Liver (tissue), 9 donors: ENCODE measurements around the gene RFX4. TPM values are rescaled to one million over a fixed set of nuclear protein-coding genes. Genes with fewer than 3 reads are reported as not detected.

Experiments used
- DNase-seq: peaks from one replicate; pipeline ENCODE4 v3.0.0-alpha.2; 2017; ENCODE audit warnings: low spot score
- H3K27ac ChIP-seq, 2 donors: one replicate each; pipeline ENCODE4 v1.7.0; 2013; ENCODE audit warnings: inconsistent platforms in 2 of 2, low read length in 2 of 2, control low read depth in 1 of 2, low read depth in 1 of 2, mild to moderate bottlenecking in 1 of 2
- H3K27me3 ChIP-seq, 4 donors: one replicate each; pipeline versions ENCODE4 v1.6.1 to v1.7.0; 2013; ENCODE audit warnings: low read length in 3 of 4, inconsistent platforms in 1 of 4, mild to moderate bottlenecking in 1 of 4, moderate library complexity in 1 of 4; ENCODE audit not compliant: control insufficient read depth in 4 of 4, insufficient read depth in 4 of 4
- H3K36me3 ChIP-seq, 4 donors: one replicate each; pipeline versions ENCODE4 v1.6.1 to v1.7.0; 2013; ENCODE audit warnings: low read length in 3 of 4, mild to moderate bottlenecking in 3 of 4, low read depth in 1 of 4, moderate library complexity in 1 of 4; ENCODE audit not compliant: control insufficient read depth in 4 of 4, insufficient read depth in 3 of 4
- H3K4me1 ChIP-seq, 4 donors: one replicate each; pipeline versions ENCODE4 v1.6.1 to v1.7.0; 2013; ENCODE audit warnings: low read length in 3 of 4, mild to moderate bottlenecking in 3 of 4, moderate library complexity in 1 of 4; ENCODE audit not compliant: control insufficient read depth in 4 of 4, insufficient read depth in 4 of 4
- H3K4me3 ChIP-seq, 3 donors: one replicate each; pipeline versions ENCODE4 v1.6.1 to v1.7.0; 2013; ENCODE audit warnings: low read length in 3 of 3, control low read depth in 1 of 3, low read depth in 1 of 3, mild to moderate bottlenecking in 1 of 3
- H3K9ac ChIP-seq, 2 donors: one replicate each; pipeline ENCODE4 v1.7.0; 2013; ENCODE audit warnings: low read length in 2 of 2, mild to moderate bottlenecking in 2 of 2, moderate library complexity in 2 of 2, control low read depth in 1 of 2, low read depth in 1 of 2
- H3K9me3 ChIP-seq, 4 donors: one replicate each; pipeline versions ENCODE4 v1.6.1 to v1.7.0; 2013; ENCODE audit warnings: low read length in 3 of 4; ENCODE audit not compliant: control insufficient read depth in 4 of 4
- EGR1 ChIP-seq, 2 donors: IDR thresholded peaks; 2 replicates each; pipeline ENCODE4 v1.6.1; 2016 to 2018; ENCODE audit warnings: antibody characterized with exemption in 2 of 2, low read depth in 2 of 2
- FOXA2 ChIP-seq: IDR thresholded peaks from 2 replicates; pipeline ENCODE4 v1.6.1; 2016; ENCODE audit warnings: antibody characterized with exemption
- JUND ChIP-seq, 2 donors: IDR thresholded peaks; 2 replicates each; pipeline ENCODE4 v1.6.1; 2016; ENCODE audit warnings: antibody characterized with exemption in 2 of 2
- NR2F2 ChIP-seq: IDR thresholded peaks from 2 replicates; pipeline ENCODE4 v1.6.1; 2016; ENCODE audit warnings: antibody characterized with exemption
- RAD21 ChIP-seq, 2 donors: IDR thresholded peaks; 2 replicates each; pipeline ENCODE4 v1.6.1; 2016; ENCODE audit warnings: antibody characterized with exemption in 2 of 2, mild to moderate bottlenecking in 2 of 2
- RXRA ChIP-seq, 2 donors: IDR thresholded peaks; 2 replicates each; pipeline ENCODE4 v1.6.1; 2017 to 2018; ENCODE audit warnings: antibody characterized with exemption in 2 of 2, mild to moderate bottlenecking in 1 of 2
- TAF1 ChIP-seq: conservative IDR thresholded peaks from 2 replicates; pipeline ENCODE4 v1.6.1; 2016; ENCODE audit warnings: antibody characterized with exemption, mild to moderate bottlenecking
- YY1 ChIP-seq: IDR thresholded peaks from 2 replicates; pipeline ENCODE4 v1.6.1; 2016; ENCODE audit warnings: antibody characterized with exemption, mild to moderate bottlenecking
- WGBS: extraction: QIAGEN DNeasy Blood & Tissue Kit; methylation state at CpG from one replicate; pipeline ENCODE4 v1.1.7; 2013; 5-methylcytosine and 5-hydroxymethylcytosine counted together
- polyA plus RNA-seq, 2 donors: library from polyadenylated mRNA; stranded (reverse) in 1 of 2; unstranded in 1 of 2; fragments of 200-250 nt in 1 of 2; fragments of >200 nt in 1 of 2; fragmentation: Nextera tagmentation in 1 of 2; extraction: Ambion mirVana in 1 of 2; gene quantifications; one replicate each; pipeline versions ENCODE4 v1.2.1 to v1.2.3, GENCODE V29; 2013 to 2015
- total RNA-seq, 2 donors: library from RNA; depleted of rRNA; stranded (reverse); fragments of >200 nt; gene quantifications; one replicate each; pipeline ENCODE4 v1.2.3, GENCODE V29; 2014
- TF ChIP-seq, protein P1 (sequence below): IDR thresholded peaks from 2 replicates; pipeline ENCODE4 v1.6.1; 2016; ENCODE audit warnings: antibody characterized with exemption, mild to moderate bottlenecking
- TF ChIP-seq, protein P2 (sequence below): IDR thresholded peaks from 2 replicates; pipeline ENCODE4 v1.6.1; 2016; ENCODE audit warnings: antibody characterized with exemption
- TF ChIP-seq, protein P3 (sequence below): IDR thresholded peaks from 2 replicates; pipeline ENCODE4 v1.6.1; 2016; ENCODE audit warnings: antibody characterized with exemption
- donor health status: healthy.
- donor health status: healthy.
- donor health status: healthy.
- donor health status: healthy.
- donor health status: healthy.

Gene RFX4
- total and polyA plus RNA-seq, 4 donors: not detected

DNA sequence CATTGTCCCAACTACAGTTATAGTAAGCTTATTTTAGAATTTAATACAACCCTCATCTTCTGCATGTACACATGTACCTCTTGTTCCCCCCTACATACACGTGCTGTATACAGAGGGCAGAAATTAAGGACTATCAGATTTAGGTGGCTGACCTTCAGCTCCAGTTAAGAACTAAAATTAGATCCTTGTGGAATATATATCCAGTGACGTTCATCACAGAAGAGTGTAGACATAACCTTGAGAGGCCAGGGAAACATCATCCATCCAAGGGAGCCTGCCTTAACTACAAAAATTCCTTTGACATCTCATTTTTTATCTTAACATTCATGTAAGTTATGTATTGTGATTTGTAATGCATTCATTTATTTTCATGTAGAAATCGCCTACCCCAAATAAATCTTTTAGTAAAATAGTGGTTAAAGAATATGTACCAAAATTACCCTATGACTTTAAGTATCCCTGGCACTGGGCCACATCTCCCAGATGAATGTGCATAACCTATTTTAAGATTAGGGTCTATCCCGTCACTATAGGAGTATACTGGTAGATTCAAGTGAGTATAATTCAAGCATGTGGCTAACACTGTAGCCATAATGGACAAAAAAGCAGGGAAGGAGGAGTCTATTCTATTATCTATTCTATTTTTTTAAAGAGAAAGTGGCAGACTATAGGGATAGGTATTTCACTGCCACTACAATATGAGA is 219.2 kb downstream of the RFX4 start:
- no peak for DNase-seq
- Histone ChIP-seq H3K27me3 (no peaks in the 10 kb centered on the region), H3K4me3 (no peak overlapping the region), H3K9me3 (no peaks in the 10 kb centered on the region), H3K4me1 (no peaks in the 10 kb centered on the region), H3K9ac (no peak overlapping the region), H3K36me3 (peaks cover 0 to 5% (median under 1%) of the 10 kb centered on the region in 4 donors), H3K27ac (no peak overlapping the region)
- TF ChIP-seq, protein P1, sequence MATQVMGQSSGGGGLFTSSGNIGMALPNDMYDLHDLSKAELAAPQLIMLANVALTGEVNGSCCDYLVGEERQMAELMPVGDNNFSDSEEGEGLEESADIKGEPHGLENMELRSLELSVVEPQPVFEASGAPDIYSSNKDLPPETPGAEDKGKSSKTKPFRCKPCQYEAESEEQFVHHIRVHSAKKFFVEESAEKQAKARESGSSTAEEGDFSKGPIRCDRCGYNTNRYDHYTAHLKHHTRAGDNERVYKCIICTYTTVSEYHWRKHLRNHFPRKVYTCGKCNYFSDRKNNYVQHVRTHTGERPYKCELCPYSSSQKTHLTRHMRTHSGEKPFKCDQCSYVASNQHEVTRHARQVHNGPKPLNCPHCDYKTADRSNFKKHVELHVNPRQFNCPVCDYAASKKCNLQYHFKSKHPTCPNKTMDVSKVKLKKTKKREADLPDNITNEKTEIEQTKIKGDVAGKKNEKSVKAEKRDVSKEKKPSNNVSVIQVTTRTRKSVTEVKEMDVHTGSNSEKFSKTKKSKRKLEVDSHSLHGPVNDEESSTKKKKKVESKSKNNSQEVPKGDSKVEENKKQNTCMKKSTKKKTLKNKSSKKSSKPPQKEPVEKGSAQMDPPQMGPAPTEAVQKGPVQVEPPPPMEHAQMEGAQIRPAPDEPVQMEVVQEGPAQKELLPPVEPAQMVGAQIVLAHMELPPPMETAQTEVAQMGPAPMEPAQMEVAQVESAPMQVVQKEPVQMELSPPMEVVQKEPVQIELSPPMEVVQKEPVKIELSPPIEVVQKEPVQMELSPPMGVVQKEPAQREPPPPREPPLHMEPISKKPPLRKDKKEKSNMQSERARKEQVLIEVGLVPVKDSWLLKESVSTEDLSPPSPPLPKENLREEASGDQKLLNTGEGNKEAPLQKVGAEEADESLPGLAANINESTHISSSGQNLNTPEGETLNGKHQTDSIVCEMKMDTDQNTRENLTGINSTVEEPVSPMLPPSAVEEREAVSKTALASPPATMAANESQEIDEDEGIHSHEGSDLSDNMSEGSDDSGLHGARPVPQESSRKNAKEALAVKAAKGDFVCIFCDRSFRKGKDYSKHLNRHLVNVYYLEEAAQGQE: no peak
- no peak for TF ChIP-seq EGR1 (IDR thresholded peaks at IDR 0.05; ENCODE audit: low read depth in 2 of 2)
- no peak for TF ChIP-seq FOXA2
- 90% methylated on average over 4 of the region's 4 CpGs for WGBS

DNA sequence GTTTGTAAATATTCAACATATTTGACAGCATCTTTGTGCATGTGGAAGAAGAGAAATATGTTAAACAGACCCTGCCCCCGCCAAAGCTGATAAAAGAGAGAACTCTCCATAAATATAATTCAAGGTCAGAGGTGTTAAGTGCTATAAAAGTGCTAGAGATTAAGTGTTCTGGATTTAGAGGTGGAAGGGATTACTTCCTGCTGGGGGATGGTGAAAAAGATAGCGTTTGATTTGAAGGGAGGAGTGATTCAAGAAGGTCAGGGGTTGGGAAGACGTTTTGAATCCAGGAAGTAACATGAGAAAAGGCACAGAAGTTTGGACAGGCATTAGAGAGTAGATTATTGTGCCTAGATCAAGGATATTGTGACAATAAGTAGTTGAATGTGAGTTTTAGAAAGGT is 221.9 kb downstream of the RFX4 start:
- H3K9ac ChIP-seq: no peak overlapping the region
- no peaks in the 10 kb centered on the region for H3K9me3 ChIP-seq
- H3K36me3 ChIP-seq: peaks cover 0 to 7% (median under 1%) of the 10 kb centered on the region in 4 donors
- 69% methylated on average over 3 of the region's 3 CpGs for WGBS
- no peaks in the 10 kb centered on the region for H3K27me3 ChIP-seq
- H3K4me3 ChIP-seq: no peak overlapping the region
- H3K4me1 ChIP-seq: no peaks in the 10 kb centered on the region
- no peak overlapping the region for H3K27ac ChIP-seq
- no peak for DNase-seq
- TF ChIP-seq, protein P2, sequence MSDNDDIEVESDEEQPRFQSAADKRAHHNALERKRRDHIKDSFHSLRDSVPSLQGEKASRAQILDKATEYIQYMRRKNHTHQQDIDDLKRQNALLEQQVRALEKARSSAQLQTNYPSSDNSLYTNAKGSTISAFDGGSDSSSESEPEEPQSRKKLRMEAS: no peak
- TF ChIP-seq, protein P3, sequence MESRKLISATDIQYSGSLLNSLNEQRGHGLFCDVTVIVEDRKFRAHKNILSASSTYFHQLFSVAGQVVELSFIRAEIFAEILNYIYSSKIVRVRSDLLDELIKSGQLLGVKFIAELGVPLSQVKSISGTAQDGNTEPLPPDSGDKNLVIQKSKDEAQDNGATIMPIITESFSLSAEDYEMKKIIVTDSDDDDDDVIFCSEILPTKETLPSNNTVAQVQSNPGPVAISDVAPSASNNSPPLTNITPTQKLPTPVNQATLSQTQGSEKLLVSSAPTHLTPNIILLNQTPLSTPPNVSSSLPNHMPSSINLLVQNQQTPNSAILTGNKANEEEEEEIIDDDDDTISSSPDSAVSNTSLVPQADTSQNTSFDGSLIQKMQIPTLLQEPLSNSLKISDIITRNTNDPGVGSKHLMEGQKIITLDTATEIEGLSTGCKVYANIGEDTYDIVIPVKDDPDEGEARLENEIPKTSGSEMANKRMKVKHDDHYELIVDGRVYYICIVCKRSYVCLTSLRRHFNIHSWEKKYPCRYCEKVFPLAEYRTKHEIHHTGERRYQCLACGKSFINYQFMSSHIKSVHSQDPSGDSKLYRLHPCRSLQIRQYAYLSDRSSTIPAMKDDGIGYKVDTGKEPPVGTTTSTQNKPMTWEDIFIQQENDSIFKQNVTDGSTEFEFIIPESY: no peak
- TF ChIP-seq YY1 (no peak), RXRA (IDR thresholded peaks at IDR 0.05) (no peak), EGR1 (IDR thresholded peaks at IDR 0.05; ENCODE audit: low read depth in 2 of 2) (no peak), NR2F2 (no peak), RAD21 (IDR thresholded peaks at IDR 0.05) (no peak), JUND (IDR thresholded peaks at IDR 0.05) (no peak), TAF1 (no peak), FOXA2 (no peak)

Other genes with a start within 250 kb of the RFX4 start
- gene POLR3B, start 225.3 kb upstream of the RFX4 start, total RNA-seq: 10 to 100 TPM in 1 of 2 donors, 1 to 10 TPM in 1; 8.4 to 12.2 TPM
- 1 to 10 TPM; 5.4 to 5.6 TPM for gene POLR3B, start 225.3 kb upstream of the RFX4 start, polyA plus RNA-seq
- gene RIC8B, start 191.7 kb downstream of the RFX4 start, total RNA-seq: 10 to 100 TPM in 1 of 2 donors, 1 to 10 TPM in 1; 5.6 to 15.1 TPM
- 1 to 10 TPM; 2.7 to 2.8 TPM for gene RIC8B, start 191.7 kb downstream of the RFX4 start, polyA plus RNA-seq